HepG2 (cell line): Measurements from ENCODE around the gene PLK3. TPM values are rescaled to one million over a fixed set of nuclear protein-coding genes. Genes with fewer than 3 reads are reported as not detected.

Experiments
- ATM ChIP-seq: fragments of 450-650 bp; IDR thresholded peaks from 2 replicates; pipeline ENCODE4 v1.7.1; 2017; ENCODE audit warnings: mild to moderate bottlenecking, borderline replicate concordance
- GZF1 ChIP-seq: sonication (generic); formaldehyde crosslinking; IDR thresholded peaks from 2 replicates; pipeline ENCODE4 v1.5.1; 2020; ENCODE audit warnings: mild to moderate bottlenecking, missing genetic modification reagents
- ISL2 ChIP-seq: sonication (generic); formaldehyde crosslinking; IDR thresholded peaks from 2 replicates; pipeline ENCODE4 v1.5.0; 2020; ENCODE audit warnings: missing genetic modification reagents
- POGK ChIP-seq: sonication (generic); formaldehyde crosslinking; conservative IDR thresholded peaks from 2 replicates; pipeline ENCODE4 v1.8.0; 2022; ENCODE audit warnings: mild to moderate bottlenecking, moderate library complexity, missing genetic modification reagents
- SIX1 ChIP-seq: sonication (generic); formaldehyde crosslinking; IDR thresholded peaks from 2 replicates; pipeline ENCODE4 v1.4.0; 2020; ENCODE audit warnings: missing genetic modification reagents, borderline replicate concordance
- THYN1 ChIP-seq: sonication (generic); formaldehyde crosslinking; IDR thresholded peaks from 2 replicates; pipeline ENCODE4 v1.8.1; 2023; ENCODE audit warnings: low read depth, mild to moderate bottlenecking, moderate library complexity, missing genetic modification reagents, borderline replicate concordance
- ZFP41 ChIP-seq: sonication (generic); formaldehyde crosslinking; IDR thresholded peaks from 2 replicates; pipeline ENCODE4 v1.4.0; 2020; ENCODE audit warnings: mild to moderate bottlenecking, missing genetic modification reagents, borderline replicate concordance
- ZNF121 ChIP-seq: sonication (generic); formaldehyde crosslinking; IDR thresholded peaks from 2 replicates; pipeline ENCODE4 v1.5.0; 2020; ENCODE audit warnings: mild to moderate bottlenecking, missing genetic modification reagents
- ZNF639 ChIP-seq: conservative IDR thresholded peaks from 2 replicates; pipeline ENCODE4 v1.6.1; 2018; ENCODE audit warnings: missing genetic modification reagents
- ZNF883 ChIP-seq: sonication (generic); formaldehyde crosslinking; IDR thresholded peaks from 2 replicates; pipeline ENCODE4 v1.5.1; 2020; ENCODE audit warnings: mild to moderate bottlenecking, missing genetic modification reagents; ENCODE audit errors: not compliant biosample characterization
- polyA plus RNA-seq, 8 experiments: library from polyadenylated mRNA; depleted of rRNA in 3 of 8; stranded (reverse) in 7 of 8; unstranded in 1 of 8; fragments of >200 nt; fragmentation: Illumina TruSeq in 4 of 8; extraction: Trizol in 4 of 8; gene quantifications; 2 replicates each; pipeline versions ENCODE4 v1.2.1 to v1.2.3, GENCODE V29; 2011 to 2016; ENCODE audit warnings: low read depth in 4 of 8, missing spikeins in 1 of 8, mixed read lengths in 1 of 8; ENCODE audit not compliant: insufficient read depth in 1 of 8
- total RNA-seq, 5 experiments: library from RNA; depleted of rRNA; stranded (reverse); fragments of >200 nt; fragmentation: Illumina TruSeq; extraction: Trizol; gene quantifications; 2 replicates each; pipeline ENCODE4 v1.2.3, GENCODE V29; 2016; ENCODE audit warnings: low read depth in 1 of 5

PLK3 gene
- total and polyA plus RNA-seq, 2 of the 13 experiments (the other 11 are each of a cell fraction or from before 2014, with no cell fraction given), result 9.8 to 16.9 TPM

- TF ChIP-seq POGK (CRISPR knock-in tag), result peak; percentile 79
- no peak for TF ChIP-seq ATM
- no peak for TF ChIP-seq THYN1 (CRISPR knock-in tag)
- peak; percentile 86; the same call in 1 of the 2 replicates for TF ChIP-seq GZF1 (CRISPR knock-in tag)
- peak; percentile 86 for TF ChIP-seq ZNF883 (CRISPR knock-in tag)
- peak; percentile 68 for TF ChIP-seq ISL2 (CRISPR knock-in tag)
- TF ChIP-seq ZNF121 (CRISPR knock-in tag), result peak; percentile 81
- TF ChIP-seq ZNF639 (CRISPR knock-in tag), result no peak; the same call in 1 of the 2 replicates
- peak; percentile 78 for TF ChIP-seq SIX1 (CRISPR knock-in tag)
- 0 out of 2 replicates have a peak, but pooled peaks have one; percentile 47 for TF ChIP-seq ZFP41 (CRISPR knock-in tag)
Measured at GRCh38 chr1:44799770-44800584, at the start of gene PLK3 (continued).
